Activated naive CD8-positive, alpha-beta T cell (primary cell): Measurements from ENCODE around the gene LRRC47.
"Not testable (repeated sequence)": the region's sequence is repeated elsewhere in the genome, so short reads cannot be mapped to it uniquely, and the experiment has no call there.

Experiments used
- H3K27ac Mint-ChIP-seq: one replicate; pipeline ENCODE4 v1.8.0; 2021; ENCODE audit warnings: mixed read lengths
- H3K27me3 Mint-ChIP-seq: one replicate; pipeline ENCODE4 v1.8.0; 2021; ENCODE audit warnings: mixed read lengths
- H3K36me3 Mint-ChIP-seq: one replicate; pipeline ENCODE4 v1.8.0; 2021; ENCODE audit warnings: mixed read lengths
- H3K4me1 Mint-ChIP-seq: one replicate; pipeline ENCODE4 v1.8.0; 2021; ENCODE audit warnings: low read depth, mixed read lengths
- H3K4me3 Mint-ChIP-seq: one replicate; pipeline ENCODE4 v1.8.0; 2021; ENCODE audit warnings: mild to moderate bottlenecking, mixed read lengths
- H3K9me3 Mint-ChIP-seq: one replicate; pipeline ENCODE4 v1.8.0; 2021; ENCODE audit warnings: low read depth, mixed read lengths

Gene LRRC47

DNA sequence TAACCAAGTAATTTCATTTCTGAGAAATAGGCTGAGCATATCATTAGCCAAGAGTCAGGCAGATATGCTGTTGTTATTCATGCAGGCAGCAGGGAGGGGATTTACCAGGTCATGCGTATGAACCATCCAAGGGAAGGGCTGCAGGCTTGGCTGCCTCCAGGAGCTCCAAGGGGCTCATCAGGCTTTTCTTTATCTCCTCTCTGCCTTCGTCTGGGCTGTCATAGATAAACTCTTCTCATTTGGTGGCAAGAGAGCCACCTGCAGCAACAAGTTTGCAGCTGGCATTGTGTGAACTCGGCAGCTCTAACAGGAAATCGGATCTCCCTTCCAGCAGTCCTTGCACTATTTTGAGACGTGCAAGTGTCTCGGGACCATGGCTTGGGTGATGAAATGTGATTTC lies 36.5 kb downstream of the LRRC47 start:
- H3K4me1 Mint-ChIP-seq = no peaks in the 10 kb centered on the region
- H3K9me3 Mint-ChIP-seq = no peaks in the 10 kb centered on the region
- H3K27ac Mint-ChIP-seq = no peak overlapping the region
- peaks cover 5% of the 10 kb centered on the region for H3K27me3 Mint-ChIP-seq
- no peaks in the 10 kb centered on the region for H3K36me3 Mint-ChIP-seq
- H3K4me3 Mint-ChIP-seq = no peak overlapping the region

DNA sequence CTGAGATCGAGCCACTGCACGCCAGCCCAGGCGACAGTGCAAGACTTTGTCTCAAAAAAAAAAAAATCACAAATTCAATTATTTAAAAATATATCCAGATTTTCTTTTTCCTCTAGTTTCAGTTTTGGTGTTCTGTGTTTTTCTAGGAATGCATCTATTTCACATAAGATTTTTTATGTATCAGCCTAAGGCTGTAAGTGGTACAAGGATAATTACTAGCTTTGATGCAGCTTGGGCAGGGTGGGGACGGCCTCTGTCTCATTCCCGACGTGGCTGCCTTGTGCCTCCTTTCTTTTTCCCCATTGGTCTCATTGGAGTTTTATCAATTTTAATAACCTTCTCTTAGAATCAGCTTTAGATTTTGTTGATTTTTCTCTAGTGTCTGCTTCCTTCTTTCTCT lies 37.1 kb downstream of the LRRC47 start:
- H3K4me1 Mint-ChIP-seq = no peaks in the 10 kb centered on the region
- peaks cover 2% of the 10 kb centered on the region for H3K27me3 Mint-ChIP-seq
- H3K9me3 Mint-ChIP-seq = no peaks in the 10 kb centered on the region
- H3K36me3 Mint-ChIP-seq = no peaks in the 10 kb centered on the region
- no peak overlapping the region for H3K4me3 Mint-ChIP-seq
- no peak overlapping the region for H3K27ac Mint-ChIP-seq

DNA sequence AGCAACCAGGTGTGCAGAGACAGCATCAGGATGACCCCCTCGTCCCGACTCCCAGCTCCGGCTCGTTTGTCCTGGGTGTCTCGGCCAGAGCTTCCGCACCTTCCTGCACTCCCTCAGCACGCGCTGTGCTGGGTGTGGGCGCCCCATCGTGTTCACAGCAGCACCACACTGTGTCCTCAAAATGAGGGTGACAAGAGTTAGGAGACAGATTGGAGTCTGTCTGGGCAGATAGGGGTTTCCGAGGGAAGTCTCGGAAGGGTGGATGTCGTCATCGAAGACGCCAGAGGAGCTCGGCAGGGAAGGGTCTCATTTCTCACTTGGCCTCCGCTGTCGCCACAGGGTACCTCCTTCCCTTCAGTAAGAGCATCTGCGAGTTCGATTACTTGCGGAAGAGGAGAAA lies 39.9 kb downstream of the LRRC47 start:
- no peaks in the 10 kb centered on the region for H3K36me3 Mint-ChIP-seq
- no peaks in the 10 kb centered on the region for H3K9me3 Mint-ChIP-seq
- H3K4me3 Mint-ChIP-seq = no peak overlapping the region
- peaks cover 2% of the 10 kb centered on the region for H3K27me3 Mint-ChIP-seq
- H3K27ac Mint-ChIP-seq = no peak overlapping the region
- H3K4me1 Mint-ChIP-seq = no peaks in the 10 kb centered on the region

DNA sequence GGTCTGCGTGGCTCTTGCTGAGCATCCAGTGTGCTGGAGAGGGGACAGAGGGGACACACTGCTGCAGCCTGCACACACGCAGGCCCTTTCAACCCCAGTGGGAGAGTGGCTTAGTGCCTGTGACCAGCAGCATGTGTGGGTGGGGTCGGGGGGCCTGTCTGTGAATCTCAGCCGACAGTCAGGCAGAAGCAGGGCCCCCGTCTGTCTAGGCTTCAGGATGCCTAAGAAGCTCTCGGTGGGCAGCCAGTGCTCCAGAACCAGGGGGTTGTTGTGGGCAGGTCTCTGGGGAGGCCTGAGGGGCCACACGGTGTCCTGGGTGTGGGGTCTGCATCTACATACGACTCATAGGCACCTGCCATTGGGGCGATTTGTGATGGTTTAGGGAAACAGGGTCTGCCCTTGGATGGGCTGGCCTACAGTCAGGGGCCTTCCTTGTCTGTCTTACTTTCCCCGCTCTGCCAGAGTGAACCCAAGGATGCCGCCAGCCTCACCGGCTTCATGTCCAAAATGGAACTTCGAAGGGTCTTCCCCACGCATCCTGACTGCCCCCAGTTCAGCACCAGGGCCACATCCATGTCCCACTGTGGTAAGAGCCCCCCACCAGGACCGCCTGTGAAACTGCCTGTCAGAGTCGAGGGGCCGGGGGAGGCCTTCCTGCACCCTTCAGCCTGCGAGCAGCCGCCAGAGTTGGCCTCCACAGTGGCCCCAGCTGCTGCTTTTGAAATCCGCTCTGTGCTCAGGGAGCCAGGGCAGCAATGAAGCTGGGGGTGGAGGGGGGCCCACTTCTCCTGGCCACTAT lies 42.4 kb downstream of the LRRC47 start:
- Mint-ChIP-seq H3K27ac (no peak overlapping the region), H3K4me1 (no peaks in the 10 kb centered on the region), H3K27me3 (peaks cover 2% of the 10 kb centered on the region), H3K36me3 (no peaks in the 10 kb centered on the region), H3K4me3 (no peak overlapping the region), H3K9me3 (no peaks in the 10 kb centered on the region)

DNA sequence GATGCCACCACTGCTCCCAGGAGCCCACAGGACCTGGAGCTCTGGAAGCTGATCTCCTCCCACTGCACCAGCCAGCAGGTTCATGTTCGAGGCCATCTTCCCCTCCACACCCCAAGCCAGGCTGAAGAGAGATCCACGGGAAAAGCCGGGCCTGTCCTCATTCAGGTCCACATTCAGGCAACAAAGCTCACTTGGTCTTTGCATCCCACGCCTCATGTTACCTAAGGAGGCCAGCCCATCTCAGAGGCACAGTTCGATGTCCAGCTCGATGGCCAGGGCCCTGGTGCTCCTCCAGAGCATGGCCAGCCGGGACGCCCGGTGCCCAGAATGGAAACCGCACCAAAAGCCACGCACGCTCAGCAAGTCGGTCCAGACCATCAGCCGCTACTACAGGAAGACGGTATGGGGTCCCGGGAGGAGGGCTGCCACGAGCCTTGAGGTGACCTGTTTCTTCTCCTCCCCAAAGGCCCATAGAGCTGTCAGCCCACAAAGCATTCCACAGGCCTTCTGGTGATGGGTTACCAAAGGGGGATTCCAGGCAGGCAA lies 43.8 kb downstream of the LRRC47 start, which contains the start of gene CCDC27:
CCDC27 (plus strand) TSS at position 51 of the 546 bp plus-strand sequence; CDS start at position 83, 32 bp downstream.
- Mint-ChIP-seq H3K36me3 (no peaks in the 10 kb centered on the region), H3K27me3 (no peaks in the 10 kb centered on the region), H3K9me3 (no peaks in the 10 kb centered on the region), H3K27ac (no peak within 1 kb of the TSS), H3K4me1 (peaks cover 10% of the 10 kb centered on the region), H3K4me3 (no peak within 1 kb of the TSS)

DNA sequence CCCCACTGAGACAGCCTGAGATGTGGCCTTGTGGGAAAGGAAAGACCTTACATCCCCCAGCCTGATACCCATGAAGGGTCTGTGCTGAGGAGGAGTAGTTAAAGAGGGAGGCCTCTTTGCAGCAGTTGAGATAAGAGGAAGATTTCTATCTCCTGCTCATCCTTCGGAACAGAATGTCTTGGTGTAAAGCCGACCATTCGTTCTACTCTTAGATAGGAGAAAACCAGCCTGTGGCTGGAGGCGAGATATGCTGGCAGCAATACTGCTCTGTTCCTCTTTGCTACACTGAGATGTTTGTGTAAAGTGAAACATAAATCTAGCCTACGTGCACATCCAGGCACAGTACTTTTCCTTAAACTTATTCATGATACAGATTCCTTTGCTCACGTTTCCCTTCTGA lies 45.6 kb downstream of the LRRC47 start:
- no peaks in the 10 kb centered on the region for H3K27me3 Mint-ChIP-seq
- H3K9me3 Mint-ChIP-seq = no peaks in the 10 kb centered on the region
- H3K4me3 Mint-ChIP-seq = no peak overlapping the region
- H3K36me3 Mint-ChIP-seq = no peaks in the 10 kb centered on the region
- H3K4me1 Mint-ChIP-seq = peaks cover 18% of the 10 kb centered on the region
- no peak overlapping the region for H3K27ac Mint-ChIP-seq

DNA sequence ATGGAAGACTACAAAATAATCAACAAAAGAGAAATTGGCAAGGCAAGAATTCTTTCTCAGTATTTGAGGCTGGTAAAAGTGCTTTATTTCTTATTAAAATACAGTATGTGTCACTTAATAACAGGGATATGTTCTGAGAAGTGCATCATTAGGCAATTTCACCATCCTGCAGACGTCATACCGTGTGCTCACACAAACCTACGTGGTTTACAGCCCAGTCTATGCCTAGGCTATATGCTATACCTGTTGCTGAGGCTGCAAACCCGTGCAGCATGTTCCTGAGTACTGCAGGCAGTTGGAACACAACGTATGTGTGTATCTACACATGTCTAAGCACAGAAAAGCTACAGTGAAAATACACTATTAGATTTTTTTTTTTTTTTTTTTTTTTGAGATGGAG lies 46.8 kb downstream of the LRRC47 start:
- no peaks in the 10 kb centered on the region for H3K27me3 Mint-ChIP-seq
- H3K27ac Mint-ChIP-seq = no peak overlapping the region
- no peak overlapping the region for H3K4me3 Mint-ChIP-seq
- H3K9me3 Mint-ChIP-seq = no peaks in the 10 kb centered on the region
- no peaks in the 10 kb centered on the region for H3K36me3 Mint-ChIP-seq
- H3K4me1 Mint-ChIP-seq = peaks cover 26% of the 10 kb centered on the region

DNA sequence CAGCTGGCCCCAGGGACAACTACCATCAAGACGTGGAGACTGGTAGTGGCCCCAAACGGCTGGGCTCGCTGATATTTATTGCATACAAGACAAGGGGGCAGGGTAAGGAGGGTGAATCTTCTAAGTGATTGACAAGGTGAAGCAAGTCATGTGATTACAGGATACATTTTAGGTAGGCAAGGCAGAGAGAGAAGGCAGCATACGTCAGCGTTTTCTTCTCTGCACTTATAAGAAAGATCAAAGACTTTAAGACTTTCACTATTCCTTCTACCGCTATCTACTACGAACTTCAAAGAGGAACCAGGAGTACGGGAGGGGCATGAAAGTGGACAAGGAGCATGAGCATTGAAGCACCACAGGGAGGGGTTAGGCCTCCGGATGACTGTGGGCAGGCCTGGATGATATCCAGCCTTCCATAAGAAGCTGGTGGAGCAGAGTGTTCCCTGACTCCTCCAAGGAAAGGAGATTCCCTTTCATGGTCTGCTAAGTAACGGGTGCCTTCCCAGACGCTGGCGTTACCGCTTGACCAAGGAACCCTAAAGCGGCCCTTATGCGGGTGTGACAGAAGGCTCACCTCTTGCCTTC lies 47.9 kb downstream of the LRRC47 start:
- Mint-ChIP-seq H3K4me1 (peaks cover 29% of the 10 kb centered on the region), H3K4me3 (peak overlapping the region; percentile 78)
- not testable (repeated sequence) for H3K27ac Mint-ChIP-seq, H3K9me3 Mint-ChIP-seq, H3K36me3 Mint-ChIP-seq, H3K27me3 Mint-ChIP-seq

DNA sequence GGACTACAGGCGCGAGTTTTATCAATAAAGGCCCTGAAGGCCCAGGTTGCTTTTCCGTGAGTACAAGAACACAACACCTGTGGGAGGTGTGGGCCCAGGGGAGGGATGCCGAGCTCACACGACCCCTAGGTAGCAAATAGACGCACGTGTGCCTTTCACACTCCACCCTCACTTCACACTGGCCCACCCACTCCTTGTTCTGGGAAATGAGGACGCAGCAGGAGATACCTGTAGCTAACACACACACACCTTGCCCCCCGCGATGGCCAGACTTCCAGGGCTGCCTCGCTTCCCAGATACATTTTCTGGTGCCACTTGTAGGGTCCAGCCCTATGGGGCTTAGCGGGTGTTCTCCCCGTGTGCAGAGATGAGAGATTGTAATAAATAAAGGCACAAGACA lies 48.4 kb downstream of the LRRC47 start:
- Mint-ChIP-seq H3K36me3 (no peaks in the 10 kb centered on the region), H3K27me3 (no peaks in the 10 kb centered on the region), H3K4me3 (peak overlapping the region; percentile 78), H3K27ac (no peak overlapping the region), H3K9me3 (no peaks in the 10 kb centered on the region), H3K4me1 (peaks cover 32% of the 10 kb centered on the region)

DNA sequence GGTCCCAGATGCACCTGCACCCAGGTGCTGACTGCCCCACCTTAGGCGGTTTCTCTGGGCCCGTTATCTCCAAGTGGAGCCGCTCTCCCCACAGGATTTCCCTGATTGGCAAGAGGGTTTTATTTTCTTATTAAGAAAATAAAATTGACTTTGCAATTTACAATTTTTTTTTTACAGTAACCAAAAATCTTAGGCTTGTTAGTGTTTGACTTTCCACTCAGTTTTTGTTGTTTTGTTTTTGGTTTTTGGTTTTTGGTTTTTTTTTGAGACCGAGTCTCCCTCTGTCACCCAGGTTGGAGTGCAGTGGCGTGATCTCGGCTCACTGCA lies 48.8 kb downstream of the LRRC47 start:
- H3K9me3 Mint-ChIP-seq = no peaks in the 10 kb centered on the region
- peaks cover 32% of the 10 kb centered on the region for H3K4me1 Mint-ChIP-seq
- H3K36me3 Mint-ChIP-seq = no peaks in the 10 kb centered on the region
- no peak overlapping the region for H3K27ac Mint-ChIP-seq
- peak overlapping the region; percentile 78 for H3K4me3 Mint-ChIP-seq
- H3K27me3 Mint-ChIP-seq = no peaks in the 10 kb centered on the region

DNA sequence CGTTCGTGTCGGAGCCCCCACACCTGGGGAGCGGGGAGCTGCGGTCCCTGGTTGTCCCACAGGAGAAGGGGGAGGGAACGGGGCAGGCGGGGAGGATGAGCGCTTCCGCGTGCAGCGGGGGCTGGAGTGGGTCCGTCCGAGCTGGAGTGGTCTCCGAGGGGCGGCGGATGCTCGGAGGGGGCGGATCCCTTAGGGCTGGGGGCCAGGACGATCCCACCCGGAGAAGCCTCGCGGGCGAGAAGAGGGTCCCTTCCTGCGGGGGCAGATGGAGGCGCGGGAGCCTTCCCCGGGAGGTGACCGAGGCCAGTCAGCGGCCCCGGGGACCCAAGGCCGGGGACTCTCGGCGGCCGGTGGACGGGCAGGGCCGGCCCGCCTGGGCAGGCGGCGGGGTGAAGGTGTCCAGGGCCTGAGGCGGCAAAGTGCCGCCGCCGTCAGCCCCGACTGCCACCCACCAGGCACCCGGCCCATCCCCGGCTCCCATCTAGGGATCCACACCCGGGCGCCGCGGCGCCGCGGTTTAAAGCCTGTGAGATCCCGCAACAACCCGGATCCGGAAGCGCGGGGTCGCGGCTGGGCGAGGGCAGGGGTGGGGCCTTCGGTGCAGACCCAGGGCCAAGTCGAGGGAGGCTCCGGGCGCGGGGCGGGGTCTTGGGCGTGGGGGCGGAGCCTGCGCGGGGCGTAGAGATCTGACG lies 49.3 kb downstream of the LRRC47 start:
- H3K9me3 Mint-ChIP-seq = no peaks in the 10 kb centered on the region
- peaks cover 32% of the 10 kb centered on the region for H3K4me1 Mint-ChIP-seq
- H3K27me3 Mint-ChIP-seq = no peaks in the 10 kb centered on the region
- no peaks in the 10 kb centered on the region for H3K36me3 Mint-ChIP-seq
- H3K4me3 Mint-ChIP-seq = peak overlapping the region; percentile 85
- H3K27ac Mint-ChIP-seq = no peak overlapping the region

DNA sequence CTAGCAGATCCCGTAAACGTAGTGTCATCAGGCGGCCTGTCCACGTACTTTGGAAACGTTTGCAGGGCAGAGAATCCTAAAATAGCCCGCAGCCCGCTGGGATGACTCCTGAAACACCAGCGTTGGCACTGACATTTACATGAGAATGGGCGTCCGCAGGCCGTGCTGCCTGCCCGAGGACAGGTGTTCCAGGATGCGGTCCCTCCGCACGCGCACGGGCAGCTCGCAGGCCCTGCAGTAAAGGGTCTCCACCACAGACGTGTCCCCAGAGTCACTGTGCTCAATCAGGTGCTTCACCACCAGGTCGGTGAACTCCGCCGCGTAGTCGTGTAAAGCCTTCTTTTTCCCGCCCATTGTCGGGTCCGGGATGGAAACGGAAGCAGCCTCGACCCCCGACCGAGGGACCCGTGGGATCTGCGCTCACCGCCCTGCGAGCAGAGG lies 49.9 kb downstream of the LRRC47 start:
- Mint-ChIP-seq H3K36me3 (no peaks in the 10 kb centered on the region), H3K9me3 (no peaks in the 10 kb centered on the region), H3K27me3 (no peaks in the 10 kb centered on the region), H3K4me1 (peaks cover 32% of the 10 kb centered on the region), H3K4me3 (peak overlapping the region; percentile 85), H3K27ac (peak overlapping the region; percentile 84)

DNA sequence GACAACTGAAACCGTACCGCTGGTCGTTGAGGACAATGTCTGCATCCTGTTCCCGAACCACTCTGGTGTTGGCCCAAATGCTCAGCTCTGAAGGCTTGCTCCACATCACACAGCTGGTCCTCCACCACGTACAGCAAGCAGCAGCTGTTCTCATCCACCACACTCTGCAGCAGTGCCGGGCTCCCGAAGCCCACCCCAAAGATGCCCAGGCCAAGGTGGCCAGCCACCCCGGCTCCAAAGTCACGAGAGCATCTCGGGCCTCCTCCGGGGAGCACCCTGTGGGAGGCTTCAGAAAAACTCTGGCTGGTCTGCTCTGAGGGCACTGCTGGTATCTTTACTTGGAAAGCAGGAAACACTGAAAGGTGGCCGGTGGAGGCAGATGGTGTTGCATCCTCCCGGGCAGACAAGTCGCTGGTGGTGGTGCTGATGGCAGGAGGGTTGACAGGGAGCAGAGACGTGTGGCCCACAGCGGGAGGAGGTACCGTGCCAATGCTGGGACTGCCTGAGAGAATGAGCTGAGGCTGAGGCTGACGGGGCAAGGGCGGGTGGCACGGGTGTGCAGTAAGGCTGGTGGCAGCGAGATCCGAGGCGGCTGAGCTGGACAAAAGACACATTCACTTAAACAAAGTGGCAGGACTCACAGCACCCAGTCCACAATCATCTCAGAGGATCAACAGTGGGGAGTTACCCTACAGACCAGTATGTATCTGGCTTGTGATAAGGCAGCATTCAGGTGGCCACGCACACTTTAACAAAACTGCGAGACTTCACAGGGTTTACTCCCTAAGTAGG lies 50.5 kb downstream of the LRRC47 start:
- H3K27me3 Mint-ChIP-seq = no peaks in the 10 kb centered on the region
- peaks cover 32% of the 10 kb centered on the region for H3K4me1 Mint-ChIP-seq
- H3K9me3 Mint-ChIP-seq = no peaks in the 10 kb centered on the region
- peak overlapping the region; percentile 84 for H3K27ac Mint-ChIP-seq
- H3K4me3 Mint-ChIP-seq = peak overlapping the region; percentile 85
- H3K36me3 Mint-ChIP-seq = no peaks in the 10 kb centered on the region

DNA sequence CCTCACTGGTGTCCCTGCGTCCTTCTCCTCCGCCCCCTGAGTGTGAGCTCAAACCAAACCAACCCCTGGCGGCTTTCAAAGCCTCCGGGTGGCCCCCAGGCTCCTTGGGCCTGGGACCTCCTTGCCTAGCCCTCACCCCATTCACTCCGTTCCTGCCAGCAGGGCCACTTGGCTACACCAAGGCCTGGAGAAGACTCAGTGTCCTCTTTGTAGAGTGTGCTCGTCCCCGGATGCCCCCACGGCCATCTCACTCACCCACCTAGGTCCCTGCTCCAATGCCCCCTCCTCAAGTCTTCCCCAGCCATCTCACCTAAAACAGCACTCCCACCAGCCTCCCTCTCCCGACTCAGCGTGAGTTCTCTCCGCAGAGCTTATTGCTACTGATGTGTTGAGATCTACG lies 51.2 kb downstream of the LRRC47 start:
- H3K36me3 Mint-ChIP-seq = no peaks in the 10 kb centered on the region
- peak overlapping the region; percentile 85 for H3K4me3 Mint-ChIP-seq
- no peaks in the 10 kb centered on the region for H3K9me3 Mint-ChIP-seq
- H3K4me1 Mint-ChIP-seq = peaks cover 32% of the 10 kb centered on the region
- H3K27ac Mint-ChIP-seq = peak overlapping the region; percentile 54
- H3K27me3 Mint-ChIP-seq = no peaks in the 10 kb centered on the region
